GM08714 (cell line): ENCODE measurements around the gene ACSL3.

Experiments used
- H3K4me3 ChIP-seq: fragments of 200-500 bp; sonication (Bioruptor generic); 2 replicates; pipeline ENCODE4 v1.5.1; 2014; ENCODE audit warnings: mild to moderate bottlenecking, low read length, inconsistent platforms
- ZNF274 ChIP-seq: IDR thresholded peaks from 2 replicates; pipeline ENCODE4 v1.6.1; 2012; ENCODE audit warnings: mild to moderate bottlenecking, low read depth, low read length

ACSL3 gene

DNA sequence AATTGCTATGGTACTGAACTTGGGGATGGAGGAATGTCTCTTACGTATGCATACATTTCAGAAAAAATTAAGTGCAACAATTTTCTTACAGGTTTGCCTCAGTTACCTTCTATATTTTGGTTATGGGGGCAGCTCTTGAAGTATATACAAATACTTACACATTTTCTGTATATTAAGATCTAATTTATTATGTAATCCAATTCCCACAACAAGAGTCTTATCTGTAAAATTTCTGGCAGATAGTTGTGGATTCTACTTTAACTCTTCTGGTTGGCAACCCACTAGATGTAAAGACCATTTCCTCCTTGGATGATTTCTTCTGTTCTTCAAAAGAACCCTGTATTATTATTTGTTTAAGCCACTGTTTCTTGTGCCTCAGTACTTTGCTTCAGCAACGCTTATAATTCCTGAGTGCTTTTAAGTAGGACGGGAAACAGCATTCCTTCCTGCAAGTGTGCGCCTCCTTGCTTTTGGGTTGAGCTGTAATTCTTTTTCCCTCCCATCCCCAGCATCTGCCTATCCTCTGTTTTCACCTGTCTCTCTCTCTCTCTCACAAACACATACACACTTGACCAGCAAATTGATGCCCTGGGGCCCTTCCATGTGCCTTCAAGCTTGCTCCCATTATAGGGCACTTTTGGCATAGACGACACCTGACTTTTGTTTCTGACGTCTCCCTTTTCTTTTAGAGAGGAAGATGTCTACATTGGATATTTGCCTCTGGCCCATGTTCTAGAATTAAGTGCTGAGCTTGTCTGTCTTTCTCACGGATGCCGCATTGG lies 61.4 kb downstream of the ACSL3 start:
- no peak overlapping the region for H3K4me3 ChIP-seq
- TF ChIP-seq ZNF274 = no peak

DNA sequence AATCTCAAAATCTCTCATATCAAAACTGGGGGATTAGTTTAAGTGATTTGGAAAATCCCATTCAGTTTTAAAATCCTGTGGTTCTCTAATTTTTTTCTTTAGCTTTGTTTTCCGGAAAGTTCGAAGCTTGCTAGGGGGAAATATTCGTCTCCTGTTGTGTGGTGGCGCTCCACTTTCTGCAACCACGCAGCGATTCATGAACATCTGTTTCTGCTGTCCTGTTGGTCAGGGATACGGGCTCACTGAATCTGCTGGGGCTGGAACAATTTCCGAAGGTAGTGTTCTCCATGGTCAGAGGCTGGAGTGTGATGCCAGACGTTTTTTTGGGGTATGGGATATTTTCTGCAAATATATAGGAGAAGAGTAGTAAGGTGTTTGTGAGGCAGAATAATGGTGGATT lies 66.1 kb downstream of the ACSL3 start:
- no peak for TF ChIP-seq ZNF274
- no peak overlapping the region for H3K4me3 ChIP-seq

- TF ChIP-seq ZNF274 = no peak
- no peak overlapping the region for H3K4me3 ChIP-seq
These were observed 66.8 kb downstream of the ACSL3 start for GRCh38 chr2:222927600-222927999.

DNA sequence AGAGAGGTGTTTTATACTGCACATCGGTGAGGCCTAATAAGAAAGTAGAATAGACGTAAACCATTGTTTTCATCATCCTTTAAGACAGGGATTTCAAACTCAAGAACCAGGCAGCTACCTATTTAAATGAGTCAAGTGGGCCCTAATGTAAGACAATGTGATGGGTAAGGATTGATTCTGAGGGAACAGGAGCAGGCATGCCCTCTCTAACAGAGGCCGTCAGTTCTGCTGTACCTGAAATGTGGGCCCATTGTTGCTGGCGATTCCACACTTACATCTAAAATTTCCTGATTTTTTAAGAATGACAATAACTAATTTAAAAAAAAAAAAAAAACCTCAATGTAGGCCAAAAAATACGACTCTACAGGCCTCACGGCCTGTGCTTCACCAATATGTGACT lies 67.5 kb downstream of the ACSL3 start:
- no peak overlapping the region for H3K4me3 ChIP-seq
- no peak for TF ChIP-seq ZNF274

DNA sequence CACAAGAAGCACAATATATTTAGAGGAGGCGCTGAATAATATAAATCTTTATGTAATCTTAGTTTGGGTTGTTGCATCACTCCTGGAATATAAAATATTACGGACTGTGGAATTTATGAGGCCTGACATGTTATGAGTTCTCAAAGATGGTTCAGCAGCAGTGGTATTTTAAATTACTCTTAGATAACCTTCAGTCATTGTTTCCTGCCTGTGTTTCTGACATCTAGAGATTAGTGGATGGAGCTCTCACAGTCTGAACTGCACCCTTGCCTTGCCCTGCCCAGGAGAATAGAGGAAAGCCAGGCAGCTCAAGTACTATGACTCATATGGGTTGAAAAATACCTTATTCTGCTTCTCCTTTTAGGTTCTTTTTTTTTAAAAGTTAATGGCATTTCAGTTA lies 70.0 kb downstream of the ACSL3 start:
- TF ChIP-seq ZNF274 = no peak
- H3K4me3 ChIP-seq = no peak overlapping the region

GRCh38 chr2:222931659-222932058 lies 70.8 kb downstream of the ACSL3 start:
- no peak overlapping the region for H3K4me3 ChIP-seq
- no peak for TF ChIP-seq ZNF274

- no peak overlapping the region for H3K4me3 ChIP-seq
- TF ChIP-seq ZNF274 = no peak
These were observed 72.6 kb downstream of the ACSL3 start for GRCh38 chr2:222933458-222933857.

DNA sequence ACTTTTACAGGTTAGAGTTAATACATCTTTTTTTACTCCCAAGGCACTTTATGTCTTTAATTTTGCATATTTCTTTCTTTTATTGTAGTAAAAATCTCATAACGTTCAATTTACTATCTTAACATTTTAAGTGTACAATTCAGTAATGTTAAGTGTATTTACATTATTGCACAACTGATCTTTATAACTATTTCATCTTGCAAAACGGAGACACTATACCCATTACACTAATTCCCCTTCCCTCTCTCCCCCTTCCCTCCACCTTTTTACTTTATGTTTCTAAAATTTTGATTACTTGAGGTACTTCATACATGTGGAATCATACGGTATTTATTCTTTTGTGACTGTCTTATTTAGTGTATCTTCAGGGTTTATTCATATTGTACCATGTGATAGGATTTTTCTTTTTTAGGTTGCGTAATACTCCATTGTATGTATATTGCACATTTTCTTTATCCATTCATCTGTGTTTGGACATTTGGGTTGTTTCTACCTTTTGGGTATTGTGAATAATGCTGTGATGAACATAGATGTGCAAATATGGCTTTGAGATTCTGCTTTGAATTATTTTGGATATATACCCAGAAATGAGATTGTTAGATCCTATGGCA lies 75.0 kb downstream of the ACSL3 start:
- no peak overlapping the region for H3K4me3 ChIP-seq
- TF ChIP-seq ZNF274 = no peak

GRCh38 chr2:222936705-222937104 lies 75.9 kb downstream of the ACSL3 start:
- no peak for TF ChIP-seq ZNF274
- H3K4me3 ChIP-seq = no peak overlapping the region

DNA sequence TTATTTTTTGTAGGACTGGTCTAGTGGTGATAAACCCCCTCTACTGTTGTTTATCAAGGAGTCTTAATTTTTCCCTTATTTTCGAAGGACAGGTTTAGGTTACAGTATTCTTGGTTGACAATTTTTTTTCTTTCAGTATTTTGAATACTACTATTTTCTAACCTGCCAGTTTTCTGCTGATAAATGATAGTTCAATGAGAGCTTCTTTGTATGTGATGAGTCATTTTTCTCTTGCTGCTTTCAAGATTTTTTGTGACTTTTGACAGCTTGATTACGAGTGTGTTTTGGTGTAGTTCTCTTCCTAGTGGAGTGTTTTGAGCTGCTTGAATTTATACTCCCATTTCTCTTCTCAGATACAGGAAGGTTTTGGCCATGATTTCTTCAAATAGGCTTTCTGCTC lies 77.5 kb downstream of the ACSL3 start:
- TF ChIP-seq ZNF274 = no peak
- H3K4me3 ChIP-seq = no peak overlapping the region

- no peak for TF ChIP-seq ZNF274
- no peak overlapping the region for H3K4me3 ChIP-seq
These were observed 78.5 kb downstream of the ACSL3 start for GRCh38 chr2:222939208-222939856.

GRCh38 chr2:222939979-222940378 lies 79.1 kb downstream of the ACSL3 start:
- no peak overlapping the region for H3K4me3 ChIP-seq
- no peak for TF ChIP-seq ZNF274

DNA sequence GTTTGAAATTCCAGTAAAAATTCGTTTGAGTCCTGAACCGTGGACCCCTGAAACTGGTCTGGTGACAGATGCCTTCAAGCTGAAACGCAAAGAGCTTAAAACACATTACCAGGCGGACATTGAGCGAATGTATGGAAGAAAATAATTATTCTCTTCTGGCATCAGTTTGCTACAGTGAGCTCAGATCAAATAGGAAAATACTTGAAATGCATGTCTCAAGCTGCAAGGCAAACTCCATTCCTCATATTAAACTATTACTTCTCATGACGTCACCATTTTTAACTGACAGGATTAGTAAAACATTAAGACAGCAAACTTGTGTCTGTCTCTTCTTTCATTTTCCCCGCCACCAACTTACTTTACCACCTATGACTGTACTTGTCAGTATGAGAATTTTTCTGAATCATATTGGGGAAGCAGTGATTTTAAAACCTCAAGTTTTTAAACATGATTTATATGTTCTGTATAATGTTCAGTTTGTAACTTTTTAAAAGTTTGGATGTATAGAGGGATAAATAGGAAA lies 80.7 kb downstream of the ACSL3 start:
- no peak overlapping the region for H3K4me3 ChIP-seq
- TF ChIP-seq ZNF274 = no peak

DNA sequence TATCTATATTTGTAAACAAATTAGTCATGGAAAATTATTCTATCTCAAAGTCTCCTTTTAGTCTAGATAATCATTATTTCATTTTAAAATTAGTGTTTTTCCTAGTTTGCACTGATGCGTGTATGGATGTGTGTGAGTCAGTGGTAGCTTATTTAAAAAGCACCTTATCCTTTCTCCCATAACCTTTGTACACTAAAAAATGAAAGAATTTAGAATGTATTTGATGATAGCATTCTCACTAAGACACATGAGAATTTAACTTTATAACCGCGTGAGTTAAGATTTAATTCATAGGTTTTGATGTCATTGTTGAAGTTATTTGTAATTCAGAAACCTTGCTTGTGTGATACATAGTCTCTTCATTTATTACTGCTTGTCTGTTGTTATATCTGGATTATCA lies 81.7 kb downstream of the ACSL3 start:
- H3K4me3 ChIP-seq = no peak overlapping the region
- TF ChIP-seq ZNF274 = no peak

- TF ChIP-seq ZNF274 = no peak
These were observed 82.1 kb downstream of the ACSL3 start for GRCh38 chr2:222942977-222943376.

More at GRCh38 chr2:222942977-222943376, 82.1 kb downstream of the ACSL3 start:
- no peak overlapping the region for H3K4me3 ChIP-seq
